GM12891 (cell line): ENCODE data around the gene FALEC.

Experiments used
- DNase-seq: peaks from one replicate; pipeline ENCODE4 v3.0.0; 2011; ENCODE audit warnings: low spot score; ENCODE audit not compliant: insufficient read length
- FAIRE-seq: peaks from 2 replicates; lab custom pipeline; 2011; peaks lifted over from hg19 to GRCh38; lab: Jason Lieb, UNC
- PAX5 ChIP-seq: IDR thresholded peaks from 2 replicates; pipeline ENCODE4 v1.6.1; 2011; ENCODE audit warnings: low read length, moderate library complexity, mild to moderate bottlenecking; ENCODE audit not compliant: insufficient read depth, severe bottlenecking
- POLR2A ChIP-seq: IDR thresholded peaks from 2 replicates; pipeline ENCODE4 v1.6.1; 2011; ENCODE audit warnings: low read depth, low read length, control low read depth
- POLR2AphosphoS5 ChIP-seq: IDR thresholded peaks from 2 replicates; pipeline ENCODE4 v1.6.1; 2011; ENCODE audit warnings: low read depth, low read length, control low read depth
- POU2F2 ChIP-seq: IDR thresholded peaks from 2 replicates; pipeline ENCODE4 v1.6.1; 2011; ENCODE audit warnings: low read depth, mild to moderate bottlenecking, control low read depth, low read length, moderate library complexity
- SPI1 ChIP-seq: IDR thresholded peaks from 2 replicates; pipeline ENCODE4 v1.6.1; 2011; ENCODE audit warnings: low read depth, low read length, control low read depth
- TAF1 ChIP-seq: IDR thresholded peaks from 2 replicates; pipeline ENCODE4 v1.6.1; 2011; ENCODE audit warnings: low read depth, low read length, control low read depth

FALEC gene

GRCh38 chr1:150511551-150511950, 4.0 kb upstream of the FALEC start:
- DNase-seq (no peak), FAIRE-seq (no peak)
- no peak for TF ChIP-seq POLR2A
- no peak for TF ChIP-seq SPI1
- TF ChIP-seq PAX5 = no peak
- TF ChIP-seq POLR2AphosphoS5 = no peak
- TF ChIP-seq TAF1 = no peak
- no peak for TF ChIP-seq POU2F2

GRCh38 chr1:150511985-150512660, 3.4 kb upstream of the FALEC start:
- DNase-seq (no peak), FAIRE-seq (no peak)
- TF ChIP-seq TAF1 = no peak

GRCh38 chr1:150512846-150513245, 2.7 kb upstream of the FALEC start:
- FAIRE-seq (no peak), DNase-seq (no peak)
- no peak for TF ChIP-seq POU2F2
- no peak for TF ChIP-seq POLR2A
- no peak for TF ChIP-seq PAX5
- TF ChIP-seq SPI1 = no peak
- TF ChIP-seq TAF1 = no peak
- no peak for TF ChIP-seq POLR2AphosphoS5

GRCh38 chr1:150513351-150513791, 2.2 kb upstream of the FALEC start:
- TF ChIP-seq PAX5 (no peak), POLR2AphosphoS5 (no peak), POU2F2 (no peak), TAF1 (no peak), POLR2A (no peak), SPI1 (no peak)
- no peak for FAIRE-seq
- DNase-seq = no peak

- FAIRE-seq (no peak), DNase-seq (no peak)
- no peak for TF ChIP-seq PAX5
- no peak for TF ChIP-seq TAF1
- TF ChIP-seq POLR2AphosphoS5 = no peak
- no peak for TF ChIP-seq POU2F2
- TF ChIP-seq POLR2A = no peak
- no peak for TF ChIP-seq SPI1
Observed at GRCh38 chr1:150514260-150514659, 1.3 kb upstream of the FALEC start.

- no peak for TF ChIP-seq POLR2AphosphoS5
- no peak for TF ChIP-seq PAX5
- TF ChIP-seq TAF1 = no peak
- no peak for TF ChIP-seq POU2F2
- TF ChIP-seq SPI1 = no peak
- TF ChIP-seq POLR2A = no peak
- FAIRE-seq = no peak
- DNase-seq = no peak
Observed at GRCh38 chr1:150514913-150515327, 632 bp upstream of the FALEC start.

GRCh38 chr1:150516050-150516591, 569 bp downstream of the FALEC start:
- FAIRE-seq (no peak), DNase-seq (no peak)
- TF ChIP-seq PAX5 (no peak), SPI1 (no peak)

GRCh38 chr1:150516616-150517015, 1.1 kb downstream of the FALEC start:
- DNase-seq (no peak), FAIRE-seq (no peak)
- TF ChIP-seq SPI1 = no peak
- TF ChIP-seq POLR2AphosphoS5 = no peak
- TF ChIP-seq TAF1 = no peak
- no peak for TF ChIP-seq POU2F2
- TF ChIP-seq PAX5 = no peak
- TF ChIP-seq POLR2A = no peak

- DNase-seq = no peak
- FAIRE-seq = no peak
- TF ChIP-seq POLR2A = no peak
- TF ChIP-seq POLR2AphosphoS5 = no peak
- TF ChIP-seq SPI1 = no peak
Observed at GRCh38 chr1:150521196-150521968, 5.8 kb downstream of the FALEC start.

GRCh38 chr1:150525348-150525747, 9.8 kb downstream of the FALEC start:
- DNase-seq (no peak), FAIRE-seq (no peak)
- TF ChIP-seq PAX5 = no peak
- no peak for TF ChIP-seq POLR2AphosphoS5
- TF ChIP-seq POLR2A = no peak
- no peak for TF ChIP-seq POU2F2
- TF ChIP-seq SPI1 = no peak
- no peak for TF ChIP-seq TAF1
